A673 (cell line): ENCODE results near the gene VSIR.

ENCODE experiments used
- CTCF ChIP-seq: fragments of 300-800, 200-600 bp; sonication (generic); conservative IDR thresholded peaks from 2 replicates; pipeline ENCODE4 v1.5.1; 2017; ENCODE audit warnings: low read depth, mild to moderate bottlenecking, antibody characterized with exemption, low read length, moderate library complexity, mixed read lengths
- EZH2 ChIP-seq: fragments of 200-600 bp; sonication (generic); IDR thresholded peaks from 2 replicates; pipeline ENCODE4 v1.6.1; 2017; ENCODE audit warnings: borderline replicate concordance, low read depth, mild to moderate bottlenecking, mixed read lengths, antibody characterized with exemption, low read length; ENCODE audit not compliant: poor library complexity, severe bottlenecking

GRCh38 chr10:71746344-71747037 lies 26.8 kb downstream of the VSIR start:
- TF ChIP-seq EZH2: no peak
- TF ChIP-seq CTCF: no peak
